Lung (tissue), 12 donors: ENCODE results near the gene ELAC2. TPM values are rescaled to one million over a fixed set of nuclear protein-coding genes. Genes with fewer than 3 reads are reported as not detected.

ENCODE experiments used
- ATAC-seq: fragments of 200-7000 bp; cut with Tn5 transposase; one replicate; pipeline ENCODE4 v1.9.1; 2020; ENCODE audit warnings: moderate number of reproducible peaks; ENCODE audit not compliant: insufficient read depth, low FRiP score
- DNase-seq, 3 donors: peaks; one replicate each; pipeline ENCODE4 v3.0.0-alpha.2; 2013 to 2017
- H3K27ac ChIP-seq, 2 donors: one replicate each; pipeline ENCODE4 v1.5.1; 2013; ENCODE audit warnings: mild to moderate bottlenecking in 2 of 2, moderate library complexity in 2 of 2, control low read depth in 1 of 2, inconsistent platforms in 1 of 2, low read depth in 1 of 2, low read length in 1 of 2
- H3K27me3 ChIP-seq, 3 donors: one replicate each; pipeline ENCODE4 v1.5.1; 2013; ENCODE audit warnings: low read length in 2 of 3; ENCODE audit not compliant: control insufficient read depth in 3 of 3, insufficient read depth in 3 of 3
- H3K36me3 ChIP-seq, 4 donors: one replicate each; pipeline ENCODE4 v1.5.1; 2013; ENCODE audit warnings: low read length in 4 of 4, mild to moderate bottlenecking in 1 of 4, moderate library complexity in 1 of 4; ENCODE audit not compliant: control insufficient read depth in 4 of 4, insufficient read depth in 4 of 4
- H3K4me1 ChIP-seq, 5 donors: one replicate each; pipeline ENCODE4 v1.5.1; 2013; ENCODE audit warnings: low read length in 5 of 5, mild to moderate bottlenecking in 2 of 5, moderate library complexity in 1 of 5; ENCODE audit not compliant: control insufficient read depth in 5 of 5, insufficient read depth in 5 of 5
- H3K4me3 ChIP-seq: one replicate; pipeline ENCODE4 v1.5.1; 2013; ENCODE audit warnings: mild to moderate bottlenecking, control low read depth, moderate library complexity
- H3K9ac ChIP-seq, 2 donors: one replicate each; pipeline ENCODE4 v1.5.1; 2013; ENCODE audit warnings: low read length in 2 of 2, control low read depth in 1 of 2; ENCODE audit not compliant: insufficient read depth in 1 of 2
- H3K9me3 ChIP-seq, 4 donors: one replicate each; pipeline ENCODE4 v1.5.1; 2013; ENCODE audit warnings: low read length in 3 of 4, mild to moderate bottlenecking in 1 of 4, moderate library complexity in 1 of 4; ENCODE audit not compliant: control insufficient read depth in 4 of 4, insufficient read depth in 3 of 4
- CTCF ChIP-seq: IDR thresholded peaks from 2 replicates; pipeline ENCODE4 v1.5.1; 2012; ENCODE audit warnings: mild to moderate bottlenecking; ENCODE audit errors: control extremely low read depth, extremely low read depth
- WGBS, 2 donors: extraction: QIAGEN DNeasy Blood & Tissue Kit; methylation state at CpG; one replicate each; pipeline ENCODE4 v1.1.7; 2013; 5-methylcytosine and 5-hydroxymethylcytosine counted together
- polyA plus RNA-seq, 2 donors: library from polyadenylated mRNA; stranded (reverse); fragments of 200-250 nt; gene quantifications; one replicate each; pipeline ENCODE4 v1.2.1, GENCODE V29; 2013
- total RNA-seq, 2 donors: library from RNA; depleted of rRNA in 1 of 2; stranded (reverse); fragments of >200 nt in 1 of 2; gene quantifications; one replicate each; pipeline ENCODE4 v1.2.1, GENCODE V29; 2014 to 2021
- donor health status: control.
- donor health status: control.
- donor health status: Bipolar disorder and iron deficiency.
- donor health status: healthy.
- donor health status: DM: yes; HTN: yes; CAD: no.

The ELAC2 gene
- total and polyA plus RNA-seq, 4 donors = 24.1 to 76.4 (median 45.5) TPM

GRCh38 chr17:13024016-13024415, 6.2 kb upstream of the ELAC2 start:
- no peak for ATAC-seq
- no peak for TF ChIP-seq CTCF
- H3K4me3 ChIP-seq = no peak overlapping the region
- H3K36me3 ChIP-seq = no peaks in the 10 kb centered on the region
- peaks cover 0 to 3% (median 0%) of the 10 kb centered on the region in 5 donors for H3K4me1 ChIP-seq
- no peaks in the 10 kb centered on the region for H3K9me3 ChIP-seq
- no peak overlapping the region for H3K9ac ChIP-seq
- WGBS, 2 donors = 66 to 69% methylated on average over 6 of the region's 6 CpGs
- H3K27ac ChIP-seq = no peak overlapping the region
- no peak for DNase-seq
- H3K27me3 ChIP-seq = no peaks in the 10 kb centered on the region

GRCh38 chr17:13016881-13017654, 759 bp downstream of the ELAC2 start:
- Histone ChIP-seq H3K9ac (peak overlapping the region; percentile 2 to 57), H3K27me3 (no peaks in the 10 kb centered on the region), H3K4me1 (peaks cover 0 to 13% (median 4%) of the 10 kb centered on the region in 5 donors), H3K9me3 (no peaks in the 10 kb centered on the region), H3K36me3 (peaks cover 20 to 35% (median 22%) of the 10 kb centered on the region in 4 donors), H3K27ac (peak overlapping the region; percentile 91 to 95), H3K4me3 (peak overlapping the region; percentile 98)
- DNase-seq (no peak), ATAC-seq (peak; percentile 39)
- no peak for TF ChIP-seq CTCF
- WGBS, 2 donors = 19 to 26% methylated on average over 21 of the region's 21 CpGs

GRCh38 chr17:13014801-13015200, 3.0 kb downstream of the ELAC2 start:
- no peak for TF ChIP-seq CTCF

More at GRCh38 chr17:13014801-13015200, 3.0 kb downstream of the ELAC2 start:
- Histone ChIP-seq H3K27me3 (no peaks in the 10 kb centered on the region), H3K4me3 (no peak overlapping the region), H3K36me3 (peaks cover 35 to 52% (median 36%) of the 10 kb centered on the region in 4 donors), H3K9me3 (no peaks in the 10 kb centered on the region), H3K27ac (no peak overlapping the region), H3K4me1 (peaks cover 0 to 13% (median 4%) of the 10 kb centered on the region in 5 donors), H3K9ac (no peak overlapping the region)
- no peak for DNase-seq
- WGBS, 2 donors = 89 to 97% methylated on average over 7 of the region's 7 CpGs
- ATAC-seq = no peak
